GM12873 (cell line): ENCODE data around the gene EIF5A2.

Source experiments
- TF ChIP-seq, protein P1 (sequence below): IDR thresholded peaks from 2 replicates; pipeline ENCODE4 v1.5.1; 2012; ENCODE audit warnings: low read depth, mild to moderate bottlenecking, moderate library complexity, low read length, control low read depth; ENCODE audit not compliant: insufficient read depth; ENCODE audit errors: missing control alignments

Gene EIF5A2

DNA sequence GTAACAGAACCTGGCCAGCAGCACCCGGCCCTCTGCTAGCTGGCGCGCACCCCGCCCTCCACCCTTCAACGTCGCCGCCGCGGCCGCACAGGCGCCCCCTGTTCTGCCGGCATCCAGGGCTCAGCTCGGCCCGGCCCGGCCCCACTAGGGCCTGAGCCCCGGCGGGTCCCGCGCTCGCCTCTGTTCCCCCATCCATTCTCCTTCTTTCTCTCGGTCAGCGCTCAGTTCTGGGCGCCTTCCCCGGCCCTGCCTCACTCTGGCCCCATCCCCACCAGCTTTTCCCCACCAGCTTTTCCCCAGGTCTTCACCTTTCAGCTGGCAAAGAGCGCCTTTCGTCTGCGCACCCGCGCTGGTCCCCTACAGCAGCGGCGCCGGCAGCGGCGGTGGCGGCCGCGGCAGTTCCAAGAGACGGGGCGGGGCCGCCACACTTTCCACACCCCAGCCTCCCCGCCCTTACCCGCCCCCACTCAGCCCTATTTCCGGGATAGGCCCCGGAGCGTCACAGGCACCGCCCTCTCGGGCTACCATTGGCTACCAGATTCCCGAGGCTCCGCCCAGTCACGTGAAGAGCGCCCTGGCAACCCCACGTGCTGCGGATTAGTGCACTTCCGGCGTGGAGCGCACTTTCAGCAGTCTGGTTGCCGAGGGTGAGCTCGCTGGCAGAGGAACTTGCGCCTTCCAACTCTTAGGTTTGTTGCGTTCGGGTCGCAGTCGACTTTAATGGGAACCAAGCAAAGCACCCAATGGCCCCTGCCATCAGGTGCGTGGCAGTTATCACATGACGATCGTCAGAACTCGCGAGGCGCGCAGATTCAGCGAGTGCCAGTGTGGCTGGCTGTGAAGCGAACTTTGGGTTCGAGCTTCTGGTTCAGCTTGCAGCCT lies at the start of gene EIF5A2:
Gene EIF5A2 (minus strand): TSS at position 403 of the 882 bp plus-strand sequence. CDS start 831 bp downstream, outside the sequence.
- TF ChIP-seq, protein P1, sequence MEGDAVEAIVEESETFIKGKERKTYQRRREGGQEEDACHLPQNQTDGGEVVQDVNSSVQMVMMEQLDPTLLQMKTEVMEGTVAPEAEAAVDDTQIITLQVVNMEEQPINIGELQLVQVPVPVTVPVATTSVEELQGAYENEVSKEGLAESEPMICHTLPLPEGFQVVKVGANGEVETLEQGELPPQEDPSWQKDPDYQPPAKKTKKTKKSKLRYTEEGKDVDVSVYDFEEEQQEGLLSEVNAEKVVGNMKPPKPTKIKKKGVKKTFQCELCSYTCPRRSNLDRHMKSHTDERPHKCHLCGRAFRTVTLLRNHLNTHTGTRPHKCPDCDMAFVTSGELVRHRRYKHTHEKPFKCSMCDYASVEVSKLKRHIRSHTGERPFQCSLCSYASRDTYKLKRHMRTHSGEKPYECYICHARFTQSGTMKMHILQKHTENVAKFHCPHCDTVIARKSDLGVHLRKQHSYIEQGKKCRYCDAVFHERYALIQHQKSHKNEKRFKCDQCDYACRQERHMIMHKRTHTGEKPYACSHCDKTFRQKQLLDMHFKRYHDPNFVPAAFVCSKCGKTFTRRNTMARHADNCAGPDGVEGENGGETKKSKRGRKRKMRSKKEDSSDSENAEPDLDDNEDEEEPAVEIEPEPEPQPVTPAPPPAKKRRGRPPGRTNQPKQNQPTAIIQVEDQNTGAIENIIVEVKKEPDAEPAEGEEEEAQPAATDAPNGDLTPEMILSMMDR = no peak

DNA sequence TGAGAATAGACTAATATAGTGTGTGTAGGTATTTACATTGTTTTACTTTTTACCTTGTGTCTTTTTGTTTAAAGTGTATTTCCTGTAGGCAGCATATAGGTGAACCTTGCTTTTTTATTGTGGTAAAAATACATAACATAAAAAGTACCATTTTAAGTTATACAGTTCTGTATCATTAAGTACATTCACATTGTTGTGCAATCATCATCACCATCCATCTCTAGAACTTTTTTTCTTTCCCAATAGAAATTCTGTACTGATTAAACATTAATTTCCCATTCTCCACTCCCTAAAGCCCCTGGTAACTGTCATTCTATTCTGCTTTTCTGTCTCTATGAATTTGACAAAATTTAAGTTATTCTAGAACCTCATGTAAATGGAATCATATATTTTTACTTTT lies 48.2 kb upstream of the EIF5A2 start:
- TF ChIP-seq, protein P1 = no peak

DNA sequence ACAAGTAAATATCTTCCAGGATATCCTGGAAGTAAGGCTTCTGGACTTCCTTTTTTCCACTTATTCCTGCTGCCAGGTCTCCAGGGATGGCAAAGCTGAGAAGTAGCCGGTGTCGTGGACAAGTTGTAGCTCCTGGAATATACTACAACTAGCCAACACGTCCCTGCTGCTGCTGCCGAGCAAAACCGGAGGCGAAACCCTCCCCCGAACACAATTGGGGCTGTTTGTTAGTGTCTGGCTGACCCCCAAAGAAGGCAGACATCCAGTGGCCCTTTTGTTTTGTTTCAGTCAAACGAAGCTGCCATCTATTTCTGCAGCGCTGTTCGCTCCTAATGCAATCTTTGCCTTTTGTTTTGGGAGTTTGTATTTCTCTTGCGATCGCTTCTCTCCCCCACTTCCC lies 45.3 kb upstream of the EIF5A2 start:
- TF ChIP-seq, protein P1 = no peak

DNA sequence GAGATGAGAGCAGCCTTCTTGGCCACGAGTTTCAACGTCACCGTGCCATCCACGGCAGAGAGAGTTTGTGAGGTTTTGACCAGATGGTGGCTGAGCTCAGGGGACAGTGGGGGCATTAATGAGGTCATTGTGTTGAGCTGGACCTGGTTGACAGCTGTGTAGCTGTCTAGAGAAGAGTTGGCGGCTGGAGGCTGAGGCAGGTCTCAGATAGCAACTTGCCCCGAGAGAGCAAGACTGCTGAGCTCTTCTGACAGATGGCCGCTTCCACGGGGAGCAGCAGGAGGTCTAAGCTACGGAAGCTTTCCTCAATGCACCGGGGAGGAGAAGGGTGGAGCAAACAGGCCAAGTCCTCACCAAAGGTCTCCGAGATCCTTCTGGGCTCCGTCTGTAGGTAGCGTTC lies 44.8 kb upstream of the EIF5A2 start:
- TF ChIP-seq, protein P1 = no peak

DNA sequence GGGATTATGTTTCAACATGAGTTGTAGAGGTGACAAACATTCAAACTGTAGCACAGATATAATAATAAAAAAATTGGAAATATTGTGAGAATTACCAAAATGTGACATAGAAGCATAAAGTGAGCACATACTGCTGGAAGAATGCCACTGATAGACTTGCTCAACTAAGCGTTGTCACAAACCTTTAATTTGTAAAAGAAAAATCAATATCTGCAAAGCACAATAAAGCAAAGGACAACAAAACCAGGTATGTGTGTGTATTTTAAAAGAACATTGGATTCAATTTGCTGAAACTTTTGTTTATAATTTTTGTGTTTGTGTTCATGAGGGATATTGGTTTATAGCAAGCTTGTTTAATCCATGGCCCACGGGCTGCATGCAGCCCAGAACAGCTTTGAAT lies 40.8 kb upstream of the EIF5A2 start:
- TF ChIP-seq, protein P1 = no peak

DNA sequence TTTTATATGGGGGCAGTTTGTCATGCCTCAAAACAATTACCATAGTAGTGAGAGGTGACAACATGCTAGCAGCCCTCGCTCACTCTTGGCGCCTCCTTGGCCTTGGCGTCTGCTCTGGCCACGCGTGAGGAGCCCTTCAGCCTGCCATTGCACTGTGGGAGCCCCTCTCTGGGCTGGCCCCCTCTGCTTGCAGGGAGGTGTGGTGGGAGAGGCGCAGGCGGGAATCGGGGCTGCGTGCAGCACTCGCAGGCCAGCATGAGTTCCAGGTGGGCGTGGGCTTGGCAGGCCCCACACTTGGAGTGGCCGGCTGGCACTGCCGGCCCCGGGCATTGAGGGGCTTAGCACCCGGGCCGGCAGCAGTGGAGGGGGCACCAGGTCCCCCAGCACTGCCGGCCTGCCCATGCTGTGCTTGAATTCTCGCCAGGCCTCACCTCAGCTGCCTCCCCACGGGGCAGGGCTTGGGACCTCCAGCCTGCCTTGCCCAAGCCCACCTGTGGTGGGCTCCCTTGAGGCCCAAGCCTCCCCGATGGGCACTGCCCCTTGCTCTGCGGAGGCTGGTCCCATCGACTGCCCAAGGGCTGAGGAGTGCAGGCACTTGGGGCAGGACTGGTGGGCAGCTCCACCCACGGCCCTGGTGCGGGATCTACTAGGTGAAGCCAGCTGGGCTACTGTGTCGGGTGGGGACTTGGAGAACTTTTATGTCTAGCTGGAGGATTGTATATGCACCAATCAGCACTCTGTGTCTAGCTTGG lies 38.8 kb upstream of the EIF5A2 start:
- TF ChIP-seq, protein P1 = no peak

DNA sequence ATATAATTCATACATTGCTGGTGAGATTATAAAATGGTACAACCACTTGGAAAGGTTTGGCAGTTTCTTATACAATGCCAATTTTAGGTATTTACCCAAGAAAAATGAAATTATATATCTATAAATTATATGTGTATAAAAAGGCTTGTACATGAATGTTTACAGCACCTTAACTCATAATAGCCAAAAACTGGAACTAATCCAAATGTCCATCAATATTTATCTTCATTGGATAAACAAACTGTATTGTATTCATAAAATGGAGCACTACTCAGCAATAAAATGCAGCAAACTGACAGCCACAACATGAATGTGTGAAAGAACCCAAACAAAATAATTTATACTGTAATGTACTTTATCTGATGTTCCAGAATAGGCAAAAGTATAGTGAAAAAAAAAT lies 33.6 kb upstream of the EIF5A2 start:
- TF ChIP-seq, protein P1 = no peak
